K562 (cell line): ENCODE measurements around the gene CD37. TPM values are rescaled to one million over a fixed set of nuclear protein-coding genes. Genes with fewer than 3 reads are reported as not detected.

Experiments used
- JUND ChIP-seq, 2 experiments: IDR thresholded peaks; 2 replicates in 1 of 2; 3 replicates in 1 of 2; pipeline ENCODE4 v1.6.1; 2011; ENCODE audit warnings: borderline replicate concordance in 2 of 2, low read depth in 2 of 2, low read length in 2 of 2, improper control_type of control experiment in 1 of 2, missing biosample characterization in 1 of 2, missing genetic modification characterization in 1 of 2, missing genetic modification reagents in 1 of 2
- NFE2 ChIP-seq: IDR thresholded peaks from 2 replicates; pipeline ENCODE4 v1.6.1; 2014; ENCODE audit warnings: antibody characterized with exemption, low read depth
- REST ChIP-seq, 2 experiments: fragments of 450-650 bp; formaldehyde crosslinking in 1 of 2; IDR thresholded peaks; 2 replicates each; pipeline versions ENCODE4 v1.4.0 to v1.6.1; 2014 to 2020; ENCODE audit warnings: mild to moderate bottlenecking in 2 of 2, borderline replicate concordance in 1 of 2, low read depth in 1 of 2
- SMAD4 ChIP-seq: fragments of 250-450 bp; sonication (Bioruptor Pico); conservative IDR thresholded peaks from 2 replicates; pipeline ENCODE4 v1.8.0; 2021; ENCODE audit warnings: inconsistent platforms, mild to moderate bottlenecking, moderate library complexity
- SMC3 ChIP-seq: conservative IDR thresholded peaks from 2 replicates; pipeline ENCODE4 v1.6.1; 2011; ENCODE audit warnings: low read depth, low read length, improper control_type of control experiment; ENCODE audit not compliant: insufficient read depth
- YY1 ChIP-seq, 3 experiments: IDR thresholded peaks; 2 replicates each; pipeline ENCODE4 v1.6.1; 2011; ENCODE audit warnings: low read length in 2 of 3, mild to moderate bottlenecking in 2 of 3, moderate library complexity in 2 of 3, borderline replicate concordance in 1 of 3, control low read depth in 1 of 3, low read depth in 1 of 3; ENCODE audit not compliant: insufficient read depth in 3 of 3, insufficient replicate concordance in 2 of 3, control insufficient read depth in 1 of 3, insufficient read length in 1 of 3; ENCODE audit errors: extremely low read depth in 1 of 3
- ZNF766 ChIP-seq: fragments of 200-800 bp; sonication (Bioruptor generic); conservative IDR thresholded peaks from 2 replicates; pipeline ENCODE4 v1.6.1; 2016; ENCODE audit warnings: missing genetic modification characterization, missing compliant biosample characterization
- polyA plus RNA-seq, 8 experiments: library from polyadenylated mRNA; depleted of rRNA in 4 of 8; stranded (reverse) in 5 of 8; unstranded in 3 of 8; fragments of >200 nt; fragmentation: Nextera tagmentation in 2 of 8; fragmentation: Illumina TruSeq in 1 of 8; extraction: Ambion mirVana in 2 of 8; extraction: Trizol in 1 of 8; gene quantifications; 2 replicates each; pipeline versions ENCODE4 v1.2.1 to v1.2.3, GENCODE V29; 2011 to 2014; ENCODE audit warnings: inconsistent platforms in 1 of 8, missing spikeins in 1 of 8
- total RNA-seq, 7 experiments: library from RNA; depleted of rRNA in 6 of 7; stranded (reverse); fragments of >200 nt in 6 of 7; fragmentation: Illumina TruSeq in 2 of 7; extraction: Trizol in 2 of 7; gene quantifications; 2 replicates each; pipeline versions ENCODE4 v1.2.1 to v1.2.3, GENCODE V29; 2011 to 2021; ENCODE audit warnings: low replicate concordance in 1 of 7
- TF ChIP-seq, protein P1 (sequence below), 3 experiments: IDR thresholded peaks in 2 of 3; conservative IDR thresholded peaks in 1 of 3; 2 replicates each; pipeline ENCODE4 v1.5.1; 2011 to 2012; ENCODE audit warnings: low read length in 3 of 3, mild to moderate bottlenecking in 3 of 3, control low read depth in 2 of 3, improper control_type of control experiment in 1 of 3, inconsistent platforms in 1 of 3, low read depth in 1 of 3, mixed read lengths in 1 of 3, moderate library complexity in 1 of 3; ENCODE audit not compliant: insufficient read depth in 2 of 3

CD37 gene
- total and polyA plus RNA-seq, 9 of the 15 experiments (the other 6 are each of a cell fraction or from before 2014, with no cell fraction given), result 2.5 to 19.0 (median 7.4) TPM

DNA sequence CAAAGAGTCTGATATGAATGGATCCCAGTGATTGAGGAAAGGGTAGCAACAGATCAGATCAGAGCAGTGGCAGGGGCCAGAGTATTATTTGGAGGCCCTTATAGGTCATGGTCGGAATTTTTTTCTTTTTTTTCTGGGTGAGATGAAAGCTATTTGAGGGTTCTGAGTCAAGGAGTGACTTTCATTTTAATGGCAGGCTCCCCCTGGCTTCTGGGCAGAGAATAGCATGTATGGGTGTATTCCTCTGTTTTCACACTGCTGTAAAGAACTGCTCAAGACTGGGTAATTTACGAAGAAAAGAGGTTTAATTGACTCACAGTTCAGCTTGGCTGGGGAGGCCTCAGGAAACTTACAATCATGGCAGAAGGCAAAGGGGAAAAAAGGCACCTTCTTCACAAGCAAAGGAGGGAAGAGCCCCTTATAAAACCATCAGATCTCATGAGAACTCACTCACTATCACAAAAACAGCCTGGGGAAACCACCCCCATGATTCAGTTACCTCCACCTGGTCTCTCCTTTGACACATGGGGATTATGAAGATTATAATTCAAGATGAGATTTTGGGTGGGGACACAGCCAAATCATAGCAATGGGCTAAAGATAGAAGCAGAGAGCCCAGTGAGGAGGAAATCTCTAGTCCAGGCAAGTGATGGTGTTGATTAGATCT lies 7.2 kb upstream of the CD37 start (continued):
- TF ChIP-seq SMAD4, result no peak
- peak; percentile 20; the same call in 1 of the 2 replicates for TF ChIP-seq REST (IDR thresholded peaks at IDR 0.05; ENCODE audit: borderline replicate concordance)
- no peak for TF ChIP-seq REST (CRISPR knock-in tag; IDR thresholded peaks at IDR 0.05; ENCODE audit: low read depth)
- 0 out of 2 replicates have a peak, but pooled peaks have one; percentile 23 for TF ChIP-seq JUND (IDR thresholded peaks at IDR 0.05; ENCODE audit: borderline replicate concordance, low read depth, low read length)
- TF ChIP-seq JUND (tag; IDR thresholded peaks at IDR 0.05; ENCODE audit: borderline replicate concordance, low read depth, low read length), result no peak
- peak; percentile 90 for TF ChIP-seq ZNF766 (CRISPR knock-in tag)
- no peak for TF ChIP-seq YY1 (IDR thresholded peaks at IDR 0.05; ENCODE audit: borderline replicate concordance in 1 of 3, control insufficient read depth in 1 of 3, extremely low read depth in 1 of 3, insufficient read depth in 3 of 3, insufficient read length in 1 of 3, insufficient replicate concordance in 2 of 3, low read depth in 1 of 3, low read length in 2 of 3)
- TF ChIP-seq NFE2, result peak; percentile 57; the same call in 1 of the 2 replicates
- TF ChIP-seq, protein P1, sequence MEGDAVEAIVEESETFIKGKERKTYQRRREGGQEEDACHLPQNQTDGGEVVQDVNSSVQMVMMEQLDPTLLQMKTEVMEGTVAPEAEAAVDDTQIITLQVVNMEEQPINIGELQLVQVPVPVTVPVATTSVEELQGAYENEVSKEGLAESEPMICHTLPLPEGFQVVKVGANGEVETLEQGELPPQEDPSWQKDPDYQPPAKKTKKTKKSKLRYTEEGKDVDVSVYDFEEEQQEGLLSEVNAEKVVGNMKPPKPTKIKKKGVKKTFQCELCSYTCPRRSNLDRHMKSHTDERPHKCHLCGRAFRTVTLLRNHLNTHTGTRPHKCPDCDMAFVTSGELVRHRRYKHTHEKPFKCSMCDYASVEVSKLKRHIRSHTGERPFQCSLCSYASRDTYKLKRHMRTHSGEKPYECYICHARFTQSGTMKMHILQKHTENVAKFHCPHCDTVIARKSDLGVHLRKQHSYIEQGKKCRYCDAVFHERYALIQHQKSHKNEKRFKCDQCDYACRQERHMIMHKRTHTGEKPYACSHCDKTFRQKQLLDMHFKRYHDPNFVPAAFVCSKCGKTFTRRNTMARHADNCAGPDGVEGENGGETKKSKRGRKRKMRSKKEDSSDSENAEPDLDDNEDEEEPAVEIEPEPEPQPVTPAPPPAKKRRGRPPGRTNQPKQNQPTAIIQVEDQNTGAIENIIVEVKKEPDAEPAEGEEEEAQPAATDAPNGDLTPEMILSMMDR (IDR thresholded peaks at IDR 0.05 in 2 of 3, conservative IDR thresholded peaks at IDR 0.05 in 1 of 3; ENCODE audit: insufficient read depth in 2 of 3, low read depth in 1 of 3, low read length in 3 of 3), result peak; percentile 52 to 79 (median 72)
- TF ChIP-seq SMC3, result peak; percentile 45; the same call in 1 of the 2 replicates
